SU-DHL-6 (cell line): ENCODE data around the gene PSMB5.

Experiments
- EZH2phosphoT487 ChIP-seq: fragments of 200-600 bp; sonication (generic), shearing (Covaris generic); conservative IDR thresholded peaks from 2 replicates; pipeline ENCODE4 v1.6.1; 2018; ENCODE audit warnings: mild to moderate bottlenecking, antibody characterized with exemption, low read length, moderate library complexity, mixed read lengths
- TF ChIP-seq, protein P1 (sequence below): fragments of 200-600 bp; sonication (generic); IDR thresholded peaks from one replicate; pipeline ENCODE4 v1.5.1; 2017; ENCODE audit warnings: antibody characterized with exemption, mild to moderate bottlenecking, low read length, moderate library complexity; ENCODE audit not compliant: insufficient read depth, poor library complexity, severe bottlenecking

DNA sequence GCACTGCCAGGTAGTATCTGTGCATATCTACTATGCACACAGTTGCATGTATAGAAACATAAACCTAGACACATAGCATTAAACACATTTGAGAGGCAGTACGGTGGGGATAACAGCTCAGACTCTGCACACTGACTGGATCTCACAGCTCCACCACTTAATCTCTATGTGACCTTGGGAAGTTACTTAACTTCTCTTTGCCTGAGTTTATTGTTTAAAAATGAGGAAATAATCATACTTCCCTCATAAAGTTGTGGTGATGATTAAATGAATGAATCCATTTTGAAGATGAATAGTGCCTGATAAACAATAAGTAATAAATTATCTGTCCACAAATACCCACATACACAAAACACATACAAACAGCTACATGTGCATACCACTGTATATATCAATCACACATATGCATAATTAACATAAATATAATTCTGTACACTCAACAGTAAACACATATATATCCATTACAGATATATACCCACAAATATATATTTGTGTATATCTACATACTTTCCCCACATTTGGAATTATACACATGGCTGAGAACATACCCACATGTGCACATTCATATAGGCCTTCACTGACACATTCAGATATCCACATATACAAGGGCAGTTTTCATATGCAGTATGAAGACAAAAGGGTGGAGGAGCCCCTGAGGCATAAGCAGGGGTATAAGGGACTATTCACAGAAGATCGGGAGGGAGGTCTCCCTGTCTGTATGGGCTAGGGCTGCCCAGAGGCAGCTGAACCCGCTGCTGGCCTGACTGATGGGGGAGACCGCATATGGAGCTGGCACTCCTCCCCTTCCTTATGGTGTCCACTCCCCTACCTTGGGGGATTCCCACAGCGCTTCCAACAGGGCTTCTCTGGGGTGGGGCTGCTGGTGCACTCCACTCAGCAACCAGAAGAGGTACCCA is 16.7 kb upstream of the PSMB5 start:
- TF ChIP-seq, protein P1, sequence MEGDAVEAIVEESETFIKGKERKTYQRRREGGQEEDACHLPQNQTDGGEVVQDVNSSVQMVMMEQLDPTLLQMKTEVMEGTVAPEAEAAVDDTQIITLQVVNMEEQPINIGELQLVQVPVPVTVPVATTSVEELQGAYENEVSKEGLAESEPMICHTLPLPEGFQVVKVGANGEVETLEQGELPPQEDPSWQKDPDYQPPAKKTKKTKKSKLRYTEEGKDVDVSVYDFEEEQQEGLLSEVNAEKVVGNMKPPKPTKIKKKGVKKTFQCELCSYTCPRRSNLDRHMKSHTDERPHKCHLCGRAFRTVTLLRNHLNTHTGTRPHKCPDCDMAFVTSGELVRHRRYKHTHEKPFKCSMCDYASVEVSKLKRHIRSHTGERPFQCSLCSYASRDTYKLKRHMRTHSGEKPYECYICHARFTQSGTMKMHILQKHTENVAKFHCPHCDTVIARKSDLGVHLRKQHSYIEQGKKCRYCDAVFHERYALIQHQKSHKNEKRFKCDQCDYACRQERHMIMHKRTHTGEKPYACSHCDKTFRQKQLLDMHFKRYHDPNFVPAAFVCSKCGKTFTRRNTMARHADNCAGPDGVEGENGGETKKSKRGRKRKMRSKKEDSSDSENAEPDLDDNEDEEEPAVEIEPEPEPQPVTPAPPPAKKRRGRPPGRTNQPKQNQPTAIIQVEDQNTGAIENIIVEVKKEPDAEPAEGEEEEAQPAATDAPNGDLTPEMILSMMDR = no peak
- TF ChIP-seq EZH2phosphoT487 = no peak
